Neuronal stem cell (in vitro differentiated cells): ENCODE results near the gene ARL2.
A peak's percentile ranks its signal among the peaks of the same experiment; 100 is the strongest.

Experiments used
- DNase-seq: peaks from one replicate; pipeline ENCODE4 v3.0.0-alpha.2; 2013; ENCODE audit warnings: low spot score
- H2AFZ ChIP-seq: one replicate; pipeline ENCODE4 v1.6.1; 2013; ENCODE audit warnings: mild to moderate bottlenecking, low read length, inconsistent platforms
- H2AK5ac ChIP-seq: 2 replicates; pipeline ENCODE4 v1.6.1; 2013; ENCODE audit warnings: low read depth, mild to moderate bottlenecking, inconsistent platforms, low read length, moderate library complexity, mixed read lengths
- H2BK120ac ChIP-seq: 2 replicates; pipeline ENCODE4 v1.6.1; 2013; ENCODE audit warnings: low read depth, mild to moderate bottlenecking, inconsistent platforms, low read length, moderate library complexity, mixed read lengths
- H2BK12ac ChIP-seq: one replicate; pipeline ENCODE4 v1.6.1; 2013; ENCODE audit warnings: low read length, inconsistent platforms
- H2BK15ac ChIP-seq: 2 replicates; pipeline ENCODE4 v1.6.1; 2013; ENCODE audit warnings: mild to moderate bottlenecking, low read length, inconsistent platforms, mixed read lengths
- H2BK5ac ChIP-seq: one replicate; pipeline ENCODE4 v1.6.1; 2013; ENCODE audit warnings: inconsistent platforms, mild to moderate bottlenecking, low read length, moderate library complexity
- H3K14ac ChIP-seq: one replicate; pipeline ENCODE4 v1.6.1; 2013; ENCODE audit warnings: low read length, inconsistent platforms
- H3K18ac ChIP-seq: 2 replicates; pipeline ENCODE4 v1.6.1; 2013; ENCODE audit warnings: low read length, inconsistent platforms
- H3K23ac ChIP-seq: 2 replicates; pipeline ENCODE4 v1.6.1; 2013; ENCODE audit warnings: low read depth, mild to moderate bottlenecking, mixed read lengths, low read length, inconsistent platforms; ENCODE audit not compliant: poor library complexity
- H3K27ac ChIP-seq: replicated peaks from 3 replicates; pipeline ENCODE4 v1.5.1; 2013; ENCODE audit warnings: low read length, inconsistent platforms
- H3K27me3 ChIP-seq, 3 experiments: 2 replicates each; pipeline ENCODE4 v1.6.1; 2013; ENCODE audit warnings: low read length in 3 of 3, mild to moderate bottlenecking in 2 of 3, inconsistent platforms in 1 of 3, low read depth in 1 of 3, mixed read lengths in 1 of 3, moderate library complexity in 1 of 3; ENCODE audit not compliant: control insufficient read depth in 3 of 3, insufficient read depth in 3 of 3
- H3K36me3 ChIP-seq, 2 donors: replicated peaks in 1 of 2; 2 replicates each; pipeline ENCODE4 v1.6.1; 2013; ENCODE audit warnings: low read length in 2 of 2; ENCODE audit not compliant: control insufficient read depth in 2 of 2, insufficient read depth in 2 of 2
- H3K4ac ChIP-seq: 2 replicates; pipeline ENCODE4 v1.6.1; 2013; ENCODE audit warnings: inconsistent platforms, mild to moderate bottlenecking, low read length, moderate library complexity
- H3K4me1 ChIP-seq, 2 donors: 1 replicate in 1 of 2; 2 replicates in 1 of 2; pipeline ENCODE4 v1.6.1; 2013; ENCODE audit warnings: low read length in 2 of 2, low read depth in 1 of 2; ENCODE audit not compliant: control insufficient read depth in 2 of 2, insufficient read depth in 1 of 2
- H3K4me2 ChIP-seq: one replicate; pipeline ENCODE4 v1.6.1; 2013; ENCODE audit warnings: mild to moderate bottlenecking, low read length, inconsistent platforms; ENCODE audit not compliant: insufficient read depth, poor library complexity, severe bottlenecking
- H3K4me3 ChIP-seq, 2 donors: 2 replicates each; pipeline ENCODE4 v1.5.1; 2013; ENCODE audit warnings: low read length in 2 of 2, mild to moderate bottlenecking in 2 of 2, inconsistent platforms in 1 of 2, moderate library complexity in 1 of 2
- H3K79me1 ChIP-seq: one replicate; pipeline ENCODE4 v1.6.1; 2013; ENCODE audit warnings: low read depth, mild to moderate bottlenecking, inconsistent platforms, low read length, moderate library complexity
- H3K9ac ChIP-seq: one replicate; pipeline ENCODE4 v1.6.1; 2013; ENCODE audit warnings: mild to moderate bottlenecking, low read depth, low read length, inconsistent platforms; ENCODE audit not compliant: poor library complexity
- H3K9me3 ChIP-seq, 2 donors: replicated peaks in 1 of 2; 2 replicates each; pipeline versions ENCODE3 to v1.6.1; 2013; ENCODE audit warnings: low read length in 2 of 2, mild to moderate bottlenecking in 2 of 2, inconsistent platforms in 1 of 2, low read depth in 1 of 2, mixed read lengths in 1 of 2, moderate library complexity in 1 of 2; ENCODE audit not compliant: control insufficient read depth in 2 of 2, insufficient read depth in 1 of 2
- H4K8ac ChIP-seq: one replicate; pipeline ENCODE4 v1.6.1; 2013; ENCODE audit warnings: low read depth, mild to moderate bottlenecking, inconsistent platforms, low read length, moderate library complexity
- H4K91ac ChIP-seq: one replicate; pipeline ENCODE4 v1.6.1; 2013; ENCODE audit warnings: low read length, low read depth, mild to moderate bottlenecking, inconsistent platforms; ENCODE audit not compliant: poor library complexity
- WGBS, 2 donors: extraction: QIAGEN DNeasy Blood & Tissue Kit; methylation state at CpG; one replicate each; pipeline ENCODE4 v1.1.7; 2013; ENCODE audit warnings: missing lambda C conversion rate in 2 of 2, mixed read lengths in 1 of 2; ENCODE audit not compliant: insufficient read length in 2 of 2, insufficient replicate concordance in 1 of 2; ENCODE audit errors: extremely low coverage in 2 of 2; 5-methylcytosine and 5-hydroxymethylcytosine counted together

The ARL2 gene

GRCh38 chr11:65058012-65058411 is 44.1 kb downstream of the ARL2 start:
- Histone ChIP-seq H4K8ac (no peak overlapping the region), H2AK5ac (peak overlapping the region; percentile 90), H3K79me1 (peaks cover 3% of the 10 kb centered on the region), H3K4me2 (no peak overlapping the region), H3K23ac (no peak overlapping the region), H2BK15ac (no peak overlapping the region), H2AFZ (no peak overlapping the region), H2BK5ac (no peak overlapping the region), H2BK120ac (peak overlapping the region; percentile 8), H3K9me3 (no peaks in the 10 kb centered on the region), H2BK12ac (no peak overlapping the region), H3K14ac (peak overlapping the region; percentile 21), H3K18ac (no peak overlapping the region), H4K91ac (no peak overlapping the region), H3K4me1 (no peaks in the 10 kb centered on the region), H3K36me3 (no peaks in the 10 kb centered on the region), H3K4me3 (no peak overlapping the region), H3K27me3 (peaks cover 0 to 19% (median 2%) of the 10 kb centered on the region in 3 experiments), H3K27ac (no peak overlapping the region), H3K9ac (no peak overlapping the region), H3K4ac (no peak overlapping the region)
- no CpG with 5 or more reads among the region's 13 CpGs for WGBS, 2 donors
- DNase-seq, result no peak

- Histone ChIP-seq H3K14ac (peak within 1 kb of the TSS; percentile 21), H4K91ac (no peak within 1 kb of the TSS), H3K23ac (no peak within 1 kb of the TSS), H3K36me3 (no peaks in the 10 kb centered on the region), H2AFZ (no peak within 1 kb of the TSS), H3K27me3 (peaks cover 0 to 13% (median 2%) of the 10 kb centered on the region in 3 experiments), H3K9ac (peak within 1 kb of the TSS; percentile 30), H3K27ac (no peak within 1 kb of the TSS), H3K4ac (no peak within 1 kb of the TSS), H3K4me1 (no peaks in the 10 kb centered on the region), H2BK15ac (no peak within 1 kb of the TSS), H3K9me3 (no peaks in the 10 kb centered on the region), H3K18ac (peak within 1 kb of the TSS; percentile 44), H3K4me2 (no peak within 1 kb of the TSS), H2AK5ac (peak within 1 kb of the TSS; percentile 90), H2BK12ac (no peak within 1 kb of the TSS), H4K8ac (no peak within 1 kb of the TSS), H3K79me1 (peaks cover 3% of the 10 kb centered on the region), H3K4me3 (no peak within 1 kb of the TSS), H2BK5ac (peak within 1 kb of the TSS; percentile 66), H2BK120ac (peak within 1 kb of the TSS; percentile 8)
- no peak for DNase-seq
- no CpG with 5 or more reads among the region's 8 CpGs for WGBS, 2 donors
Measured at GRCh38 chr11:65058419-65059054, 44.6 kb downstream of the ARL2 start, which contains the start of gene NAALADL1. NAALADL1 (minus strand) TSS chr11:65058553; CDS start chr11:65058521, 32 bp downstream.

GRCh38 chr11:65059523-65059922 is 45.6 kb downstream of the ARL2 start:
- Histone ChIP-seq H3K27me3 (peaks cover 0 to 4% (median 2%) of the 10 kb centered on the region in 3 experiments), H3K36me3 (no peaks in the 10 kb centered on the region), H3K79me1 (peaks cover 3% of the 10 kb centered on the region), H3K4me2 (no peak overlapping the region), H2AK5ac (no peak overlapping the region), H3K14ac (no peak overlapping the region), H3K4ac (no peak overlapping the region), H2BK120ac (no peak overlapping the region), H3K23ac (peak overlapping the region; percentile 58), H2BK12ac (no peak overlapping the region), H3K9ac (peak overlapping the region; percentile 30), H3K27ac (no peak overlapping the region), H2AFZ (no peak overlapping the region), H3K9me3 (no peaks in the 10 kb centered on the region), H4K91ac (no peak overlapping the region), H3K18ac (no peak overlapping the region), H2BK15ac (no peak overlapping the region), H4K8ac (no peak overlapping the region), H2BK5ac (no peak overlapping the region), H3K4me1 (no peaks in the 10 kb centered on the region), H3K4me3 (no peak overlapping the region)
- WGBS, 2 donors, result no CpG with 5 or more reads among the region's 3 CpGs
- DNase-seq, result no peak

- no CpG with 5 or more reads among the region's 10 CpGs for WGBS, 2 donors
- Histone ChIP-seq H3K23ac (peak overlapping the region; percentile 81), H3K4me1 (no peaks in the 10 kb centered on the region), H3K18ac (no peak overlapping the region), H3K14ac (no peak overlapping the region), H2BK15ac (no peak overlapping the region), H3K9ac (no peak overlapping the region), H2BK12ac (no peak overlapping the region), H3K27ac (no peak overlapping the region), H2BK5ac (no peak overlapping the region), H3K4ac (no peak overlapping the region), H3K9me3 (no peaks in the 10 kb centered on the region), H4K8ac (no peak overlapping the region), H2AK5ac (no peak overlapping the region), H3K27me3 (peaks cover 0 to 3% (median 0%) of the 10 kb centered on the region in 3 experiments), H2BK120ac (no peak overlapping the region), H3K36me3 (no peaks in the 10 kb centered on the region), H3K79me1 (peaks cover 3% of the 10 kb centered on the region), H4K91ac (no peak overlapping the region), H3K4me3 (no peak overlapping the region), H2AFZ (no peak overlapping the region), H3K4me2 (no peak overlapping the region)
- DNase-seq, result no peak
Measured at GRCh38 chr11:65059959-65060824, 46.2 kb downstream of the ARL2 start.
